Urinary bladder (tissue), 4 donors: ENCODE results near the gene LRRC4C. TPM values are rescaled to one million over a fixed set of nuclear protein-coding genes. Genes with fewer than 3 reads are reported as not detected.

Source experiments
- DNase-seq: peaks from one replicate; pipeline ENCODE4 v3.0.0-alpha.2; 2015; ENCODE audit errors: extremely low spot score
- H3K27ac ChIP-seq: one replicate; pipeline ENCODE4 v1.5.1; 2013; ENCODE audit warnings: low read depth, mild to moderate bottlenecking, moderate library complexity
- H3K36me3 ChIP-seq: one replicate; pipeline ENCODE4 v1.6.1; 2013; ENCODE audit warnings: mild to moderate bottlenecking, moderate library complexity; ENCODE audit not compliant: insufficient read depth
- H3K4me1 ChIP-seq: one replicate; pipeline ENCODE4 v1.6.1; 2013; ENCODE audit warnings: mild to moderate bottlenecking, moderate library complexity; ENCODE audit not compliant: insufficient read depth
- H3K4me3 ChIP-seq: one replicate; pipeline ENCODE4 v1.5.1; 2013; ENCODE audit warnings: low read depth, low read length
- WGBS: extraction: QIAGEN DNeasy Blood & Tissue Kit; methylation state at CpG from one replicate; pipeline ENCODE4 v1.1.7; 2013; 5-methylcytosine and 5-hydroxymethylcytosine counted together
- polyA plus RNA-seq: library from polyadenylated mRNA; stranded (reverse); fragments of 200-250 nt; gene quantifications from one replicate; pipeline ENCODE4 v1.2.3, GENCODE V29; 2013
- total RNA-seq: library from RNA; depleted of rRNA; stranded (reverse); fragments of >200 nt; gene quantifications from one replicate; pipeline ENCODE4 v1.2.3, GENCODE V29; 2014
- donor health status: healthy with polysubstance abuse.
- donor health status: healthy.

The LRRC4C gene
- total and polyA plus RNA-seq, 2 donors = 3.0 to 7.2 TPM

DNA sequence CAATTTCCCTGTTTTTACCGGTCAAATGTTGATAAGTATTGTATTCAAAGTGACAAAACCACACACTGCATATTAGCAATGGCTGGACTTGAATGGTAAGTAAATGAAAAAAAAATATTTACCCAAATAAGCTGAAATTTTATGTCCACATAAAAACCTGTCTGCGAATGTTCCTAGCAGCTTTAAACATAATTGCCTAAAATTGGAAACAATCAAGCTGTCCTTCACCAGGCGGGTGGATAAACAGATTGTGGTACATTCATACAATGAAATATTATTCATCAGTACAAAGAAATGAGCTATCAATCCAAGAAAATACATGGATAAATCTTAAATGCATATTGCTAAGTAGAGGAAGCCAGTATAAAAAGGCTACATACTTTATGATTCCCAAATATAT, 1067.8 kb downstream of the LRRC4C start:
- WGBS = 85% methylated on average over 3 of the region's 3 CpGs

DNA sequence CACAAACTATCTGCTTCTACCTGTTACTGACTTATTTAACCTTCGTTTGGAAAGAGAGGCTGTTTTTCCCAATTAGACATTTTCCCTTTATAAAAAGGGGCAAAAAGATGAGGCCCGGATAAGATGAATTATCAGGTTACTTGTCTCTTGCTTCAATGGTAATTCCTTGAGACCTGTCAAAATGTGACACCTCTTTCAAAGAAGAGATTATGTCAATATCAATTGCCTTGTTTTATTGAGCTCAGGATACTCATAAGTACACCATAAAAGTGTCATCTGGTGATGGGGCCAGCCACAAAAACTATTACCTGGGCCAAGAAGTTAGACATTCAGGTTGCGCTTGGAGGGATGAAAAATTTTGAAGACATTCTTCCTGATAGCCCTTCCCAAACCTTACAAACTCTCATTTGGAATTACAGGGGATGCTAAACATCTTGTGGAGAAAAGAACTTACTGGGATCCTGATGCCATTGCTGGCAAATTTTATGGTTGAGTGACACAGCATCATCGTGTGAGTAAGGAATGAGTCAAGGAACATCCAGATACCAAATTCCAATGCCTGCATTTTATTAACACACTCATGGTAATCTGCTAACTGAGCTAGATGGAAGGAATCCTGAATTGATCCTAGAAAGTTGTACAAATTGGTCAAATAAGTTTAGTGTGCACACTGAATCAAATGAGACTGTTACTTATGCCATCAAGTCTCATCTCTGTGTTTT, 1071.2 kb downstream of the LRRC4C start:
- Histone ChIP-seq H3K4me3 (no peak overlapping the region), H3K36me3 (no peaks in the 10 kb centered on the region), H3K4me1 (no peaks in the 10 kb centered on the region), H3K27ac (no peak overlapping the region)
- 76% methylated on average over 4 of the region's 4 CpGs for WGBS
- no peak for DNase-seq

More for the DNA sequence above, 1067.8 kb downstream of the LRRC4C start:
- Histone ChIP-seq H3K27ac (no peak overlapping the region), H3K36me3 (no peaks in the 10 kb centered on the region), H3K4me3 (no peak overlapping the region), H3K4me1 (no peaks in the 10 kb centered on the region)
- no peak for DNase-seq

DNA sequence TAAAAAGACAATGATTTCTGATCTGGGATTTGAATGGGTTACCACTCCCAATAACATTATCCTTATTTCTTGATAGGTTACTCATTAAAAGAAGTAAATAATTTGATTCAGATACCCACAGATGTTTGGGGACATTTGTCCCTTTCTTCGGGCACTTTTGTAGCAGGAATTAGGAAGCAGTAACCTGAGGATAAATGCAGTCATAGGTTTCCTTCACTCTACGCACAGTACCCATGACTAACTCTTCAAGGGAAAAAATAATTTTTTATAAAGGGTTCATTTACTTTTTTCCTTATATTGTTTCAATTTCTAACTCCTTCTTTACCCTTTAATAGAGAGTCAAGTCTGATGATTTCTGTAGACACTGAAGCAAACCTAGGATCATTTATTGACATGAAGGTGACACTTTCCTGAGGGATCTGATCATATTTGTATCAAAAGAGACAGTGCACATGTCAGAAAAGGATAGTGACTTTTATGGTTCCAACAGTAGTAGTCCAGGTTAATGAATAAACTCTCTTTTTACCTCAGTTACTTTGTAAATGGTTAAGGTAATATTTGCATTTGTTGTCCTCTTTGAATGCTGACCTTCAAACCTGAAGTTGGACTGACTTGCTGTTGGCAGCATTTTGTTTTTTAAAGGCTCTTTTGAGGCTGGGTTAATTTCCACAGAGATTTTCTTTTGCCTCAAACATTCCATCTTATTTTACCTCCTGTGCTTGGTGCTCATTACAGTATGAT, 1072.0 kb downstream of the LRRC4C start:
- Histone ChIP-seq H3K36me3 (no peaks in the 10 kb centered on the region), H3K27ac (no peak overlapping the region), H3K4me3 (no peak overlapping the region), H3K4me1 (no peaks in the 10 kb centered on the region)
- 94% methylated on average over 2 of the region's 2 CpGs for WGBS
- DNase-seq = no peak

DNA sequence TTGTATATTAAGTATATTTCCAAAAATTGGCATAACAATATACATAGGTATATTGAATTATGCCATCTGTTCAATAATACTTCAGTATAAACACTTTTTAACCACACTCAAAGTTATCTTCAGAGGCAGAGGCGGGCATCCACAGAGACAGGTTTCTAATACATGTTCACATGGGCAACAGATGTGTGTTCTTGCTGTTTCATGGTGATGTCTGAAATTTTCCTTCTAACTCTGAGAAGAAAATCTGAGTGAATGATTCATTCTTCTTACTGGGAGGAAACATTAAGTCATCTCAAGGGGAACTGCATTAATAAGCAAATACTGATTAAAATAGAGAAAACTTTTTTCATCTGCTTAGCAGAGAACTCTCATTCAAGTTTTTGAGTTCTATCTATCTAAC, 1074.5 kb downstream of the LRRC4C start:
- Histone ChIP-seq H3K27ac (no peak overlapping the region), H3K4me3 (no peak overlapping the region), H3K36me3 (no peaks in the 10 kb centered on the region), H3K4me1 (no peaks in the 10 kb centered on the region)
- no peak for DNase-seq
- WGBS = 88% methylated on average over 1 of the region's 1 CpG

DNA sequence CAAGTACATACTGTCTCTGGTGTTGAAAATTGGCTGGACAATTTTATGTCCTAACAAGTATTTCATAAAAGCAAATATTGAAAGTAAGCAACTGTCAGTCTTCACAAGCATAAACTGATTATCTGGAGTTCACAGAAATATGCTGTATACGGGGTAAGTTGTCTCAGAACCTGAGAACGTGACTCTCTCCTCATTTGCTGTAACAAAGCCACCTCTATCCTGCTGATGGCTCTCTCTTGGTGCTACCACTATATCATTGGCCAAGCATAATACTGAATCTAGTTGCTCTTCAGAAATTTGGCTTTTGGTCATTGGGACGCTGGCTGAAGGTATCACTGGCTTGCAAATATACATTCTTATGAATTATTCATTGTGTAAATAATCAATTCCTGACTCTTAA, 1078.0 kb downstream of the LRRC4C start:
- 88% methylated on average over 3 of the region's 3 CpGs for WGBS

DNA sequence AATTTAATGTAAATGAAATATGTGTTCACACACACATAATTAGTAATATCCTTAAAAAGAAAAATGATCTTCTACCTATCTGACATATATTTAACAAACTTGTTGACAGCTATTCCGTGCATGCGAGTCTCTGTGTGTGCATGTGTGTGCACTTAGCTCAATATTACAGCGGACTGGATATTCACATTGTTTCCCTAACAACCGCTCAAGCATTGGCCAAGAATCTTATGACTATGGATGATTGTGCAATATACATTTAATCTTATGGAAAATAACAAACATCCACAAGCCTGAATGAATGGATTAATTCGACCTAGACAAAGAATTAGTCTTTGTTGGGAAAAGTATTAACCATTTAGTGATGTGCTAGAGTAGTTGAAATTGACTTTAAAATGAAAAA, 1078.6 kb downstream of the LRRC4C start:
- no peak overlapping the region for H3K27ac ChIP-seq

More for the DNA sequence above, 1078.0 kb downstream of the LRRC4C start:
- H3K4me3 ChIP-seq = no peak overlapping the region
- H3K27ac ChIP-seq = no peak overlapping the region
- no peaks in the 10 kb centered on the region for H3K4me1 ChIP-seq
- H3K36me3 ChIP-seq = no peaks in the 10 kb centered on the region
- no peak for DNase-seq

DNA sequence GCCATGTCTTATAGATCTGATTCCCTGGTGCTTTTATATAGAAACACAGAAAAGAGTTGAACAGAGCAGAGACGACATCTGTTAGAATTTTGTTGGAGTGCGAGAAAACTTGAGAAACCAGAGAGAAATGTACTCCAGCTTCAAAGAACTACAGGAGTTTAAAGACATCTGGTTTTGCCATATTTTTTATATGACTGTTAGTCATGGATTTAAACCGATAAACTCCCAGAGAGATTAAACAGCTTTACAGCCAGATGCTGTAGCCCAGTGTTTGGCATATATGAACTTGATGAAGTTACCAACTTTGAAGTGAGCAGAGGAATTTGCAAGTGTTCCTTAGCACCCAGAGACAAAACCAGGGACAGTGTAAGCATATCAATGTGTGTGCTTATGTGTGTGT, 1083.1 kb downstream of the LRRC4C start:
- 39% methylated on average over 3 of the region's 3 CpGs for WGBS
- DNase-seq = no peak
- Histone ChIP-seq H3K4me1 (no peaks in the 10 kb centered on the region), H3K36me3 (no peaks in the 10 kb centered on the region), H3K27ac (no peak overlapping the region), H3K4me3 (no peak overlapping the region)

More for the DNA sequence above, 1078.6 kb downstream of the LRRC4C start:
- no peak for DNase-seq
- Histone ChIP-seq H3K4me3 (no peak overlapping the region), H3K36me3 (no peaks in the 10 kb centered on the region), H3K4me1 (no peaks in the 10 kb centered on the region)
- 71% methylated on average over 5 of the region's 5 CpGs for WGBS

DNA sequence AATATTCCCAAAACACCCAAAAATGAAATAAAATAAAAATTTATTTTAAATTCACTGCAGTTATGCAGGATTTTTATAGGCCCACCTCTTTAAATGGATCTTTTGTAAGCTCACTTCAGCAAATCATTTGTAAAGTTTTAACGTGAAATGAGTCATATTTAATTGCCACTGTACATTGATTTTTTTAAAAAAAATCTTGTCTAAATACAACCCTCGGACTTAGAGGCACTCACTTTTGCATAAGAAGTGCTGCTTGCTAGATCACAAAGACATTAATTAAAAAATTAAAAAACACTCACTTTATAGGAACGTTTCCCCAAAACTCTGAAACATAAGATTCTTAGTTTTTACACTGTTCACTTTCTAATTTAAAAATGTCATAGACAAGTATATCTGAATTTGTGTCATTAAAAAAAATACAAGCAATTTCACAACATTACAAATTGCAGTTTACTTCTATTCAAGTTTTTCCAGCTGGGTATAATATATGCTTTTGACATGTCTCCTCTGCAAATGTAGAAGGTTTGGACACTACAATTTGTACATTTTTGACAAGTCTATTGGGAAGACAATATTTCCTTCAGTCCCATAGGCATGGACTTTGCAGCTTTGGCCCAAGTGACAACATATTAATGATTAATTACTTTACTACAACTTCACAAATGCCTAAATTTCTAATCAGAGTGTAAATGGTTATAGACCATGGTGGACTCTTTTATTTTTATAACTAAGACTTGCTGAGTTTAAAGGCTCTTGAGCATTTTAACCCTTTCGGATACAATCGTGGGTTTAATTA, 1088.4 kb downstream of the LRRC4C start:
- WGBS = 77% methylated on average over 5 of the region's 5 CpGs
- Histone ChIP-seq H3K36me3 (no peaks in the 10 kb centered on the region), H3K27ac (no peak overlapping the region), H3K4me3 (no peak overlapping the region), H3K4me1 (no peaks in the 10 kb centered on the region)
- no peak for DNase-seq

DNA sequence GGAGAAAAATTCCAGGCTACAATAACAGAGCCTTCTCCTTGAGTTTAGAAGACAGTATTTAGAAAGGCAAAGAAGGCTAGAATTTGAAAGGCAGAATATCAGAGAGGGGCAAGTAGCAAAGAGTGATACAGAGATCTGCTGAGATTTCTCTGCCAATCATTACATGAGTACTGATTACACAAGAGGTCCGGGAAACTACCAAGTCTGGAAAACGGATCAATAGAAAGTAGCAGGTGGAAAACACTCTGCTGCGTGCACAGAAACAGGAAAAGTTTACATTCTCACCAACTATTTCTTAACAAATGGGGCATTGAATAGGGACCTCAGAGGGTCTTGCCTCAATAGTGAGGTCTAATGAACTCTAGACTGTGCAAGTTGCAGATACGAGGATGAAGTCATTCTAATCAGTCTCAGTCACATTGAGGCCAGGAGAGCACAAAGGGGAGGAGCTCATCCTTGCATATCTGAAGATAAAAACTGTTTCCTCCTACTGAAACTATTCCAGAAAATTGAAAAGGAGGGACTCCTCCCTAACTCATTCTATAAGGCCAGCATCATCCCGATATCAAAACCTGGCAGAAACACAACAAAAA, 1099.2 kb downstream of the LRRC4C start:
- no peak overlapping the region for H3K4me3 ChIP-seq

DNA sequence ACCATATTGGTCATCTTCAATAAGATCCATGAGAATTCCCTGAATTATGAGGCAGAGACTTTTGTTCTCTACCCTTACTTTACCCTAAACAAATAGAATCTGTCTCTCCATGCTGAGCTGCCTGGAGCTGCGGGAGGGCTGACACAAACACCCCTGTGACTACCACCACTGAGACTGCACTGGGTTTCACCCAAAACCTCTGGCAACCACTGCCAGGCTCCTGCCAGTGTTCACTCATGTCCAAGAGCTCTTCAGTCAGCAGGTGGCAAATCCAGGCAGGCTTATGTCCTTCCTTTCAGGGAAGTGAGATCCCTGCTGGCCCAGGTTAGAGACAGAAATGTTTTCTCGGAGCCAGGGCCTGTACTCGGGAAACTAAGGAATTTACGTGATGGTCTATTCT, 1105.3 kb downstream of the LRRC4C start:
- Histone ChIP-seq H3K4me1 (no peaks in the 10 kb centered on the region), H3K27ac (no peak overlapping the region), H3K4me3 (no peak overlapping the region), H3K36me3 (no peaks in the 10 kb centered on the region)
- 96% methylated on average over 4 of the region's 4 CpGs for WGBS
- no peak for DNase-seq

More for the DNA sequence above, 1099.2 kb downstream of the LRRC4C start:
- no peaks in the 10 kb centered on the region for H3K4me1 ChIP-seq
- no peak overlapping the region for H3K27ac ChIP-seq
- DNase-seq = no peak
- WGBS = 82% methylated on average over 5 of the region's 5 CpGs
- no peaks in the 10 kb centered on the region for H3K36me3 ChIP-seq

DNA sequence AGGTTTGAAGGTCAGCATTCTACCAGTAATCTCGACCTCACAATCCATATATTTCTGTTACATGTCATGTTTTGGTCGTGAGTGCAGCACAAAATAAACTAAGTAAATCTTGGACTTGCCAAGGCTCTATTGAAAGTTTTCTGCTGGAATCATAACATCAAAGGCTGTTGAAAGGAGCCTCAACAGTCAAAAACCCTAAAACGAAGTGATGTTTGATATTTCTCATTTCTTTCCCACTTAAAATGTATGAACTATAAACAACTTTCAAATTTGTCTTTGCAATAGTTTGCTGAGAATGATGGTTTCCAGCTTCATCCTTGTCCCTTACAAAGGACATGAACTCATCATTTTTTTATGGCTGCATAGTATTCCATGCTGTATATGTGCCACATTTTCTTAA, 1118.5 kb downstream of the LRRC4C start:
- Histone ChIP-seq H3K36me3 (no peaks in the 10 kb centered on the region), H3K4me3 (no peak overlapping the region), H3K4me1 (no peaks in the 10 kb centered on the region), H3K27ac (no peak overlapping the region)
- 40% methylated on average over 3 of the region's 3 CpGs for WGBS
- DNase-seq = no peak

DNA sequence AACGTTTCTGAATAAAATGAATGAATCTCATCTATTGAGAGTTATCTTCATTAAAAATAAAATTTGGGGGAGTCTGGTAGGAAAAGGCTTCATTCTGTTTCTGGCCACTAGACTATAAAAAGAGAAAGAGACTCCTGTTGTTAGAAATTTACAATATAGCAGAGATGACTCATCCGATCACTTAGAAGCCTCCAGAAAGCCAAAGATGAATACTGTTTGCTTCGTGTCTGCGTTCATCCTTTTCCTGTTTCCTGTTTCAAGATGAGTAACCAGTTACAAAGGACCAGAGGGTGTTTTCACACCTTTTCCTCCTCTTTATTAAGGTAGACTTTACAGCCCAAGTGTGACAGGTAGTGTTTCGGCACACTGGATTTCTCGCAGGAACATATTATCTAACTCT, 1120.7 kb downstream of the LRRC4C start:
- no peak overlapping the region for H3K27ac ChIP-seq
- H3K4me1 ChIP-seq = no peaks in the 10 kb centered on the region
- WGBS = 57% methylated on average over 6 of the region's 6 CpGs

DNA sequence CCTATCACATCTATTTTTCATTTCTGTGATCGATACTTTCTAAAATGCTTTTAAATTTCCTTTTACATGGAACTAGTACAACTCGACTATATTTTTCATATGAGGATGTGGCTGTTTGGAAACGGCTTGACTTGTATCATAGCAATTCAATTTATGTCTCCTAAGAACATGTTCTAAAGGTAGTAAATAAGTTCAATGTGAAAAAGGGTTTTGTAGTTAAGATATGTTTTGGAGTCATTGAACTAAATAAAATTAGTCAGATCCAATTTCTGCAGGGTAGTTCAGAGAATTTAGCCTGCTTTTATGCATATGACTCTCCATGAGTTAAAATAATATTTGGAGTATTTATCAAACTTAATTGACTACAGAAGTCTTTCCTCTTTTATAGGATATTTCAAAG, 1121.4 kb downstream of the LRRC4C start:
- Histone ChIP-seq H3K4me1 (no peaks in the 10 kb centered on the region), H3K4me3 (no peak overlapping the region), H3K36me3 (no peaks in the 10 kb centered on the region), H3K27ac (no peak overlapping the region)
- DNase-seq = no peak
- 89% methylated on average over 3 of the region's 3 CpGs for WGBS

More for the DNA sequence above, 1120.7 kb downstream of the LRRC4C start:
- DNase-seq = no peak
- no peak overlapping the region for H3K4me3 ChIP-seq
- no peaks in the 10 kb centered on the region for H3K36me3 ChIP-seq
